GM12892 (cell line): ENCODE measurements around the gene SLC10A3.
"Not testable (repeated sequence)": the region's sequence is repeated elsewhere in the genome, so short reads cannot be mapped to it uniquely, and the experiment has no call there.

Source experiments
- POLR2A ChIP-seq: IDR thresholded peaks from 2 replicates; pipeline ENCODE4 v1.6.1; 2011; ENCODE audit warnings: low read depth, low read length, control low read depth
- POLR2AphosphoS5 ChIP-seq: IDR thresholded peaks from 2 replicates; pipeline ENCODE4 v1.6.1; 2011; ENCODE audit warnings: low read depth, low read length, control low read depth

DNA sequence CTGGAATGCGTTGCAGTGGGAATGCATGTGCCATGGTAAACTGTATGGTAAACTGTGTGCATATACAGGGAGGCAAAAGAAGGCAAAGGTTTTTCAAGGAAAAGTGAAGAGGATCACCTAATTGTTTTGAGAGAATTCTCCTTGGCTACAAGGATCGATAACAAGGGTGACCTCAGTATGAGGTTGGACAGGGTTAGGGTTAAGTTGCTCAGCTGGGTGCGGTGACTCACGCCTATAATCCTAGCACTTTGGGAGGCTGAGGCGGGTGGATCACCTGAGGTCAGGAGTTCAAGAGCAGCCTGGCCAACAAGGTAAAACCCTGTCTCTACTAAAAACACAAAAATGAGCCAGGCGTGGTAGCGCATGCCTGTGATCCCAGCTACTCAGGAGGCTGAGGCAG, 11.0 kb upstream of the SLC10A3 start:
- TF ChIP-seq POLR2A, POLR2AphosphoS5: not testable (repeated sequence)
